Stimulated activated CD4-positive, alpha-beta T cell treated with anti-CD3 and anti-CD28 coated beads, Interleukin-1b, Interleukin-23, amount 100 ng/mL, for 48 hours (primary cell): ENCODE data around the gene SERPINA4.

Experiments
- DNase-seq: peaks from one replicate; pipeline ENCODE4 v3.0.0-alpha.2; 2020

The SERPINA4 gene

DNA sequence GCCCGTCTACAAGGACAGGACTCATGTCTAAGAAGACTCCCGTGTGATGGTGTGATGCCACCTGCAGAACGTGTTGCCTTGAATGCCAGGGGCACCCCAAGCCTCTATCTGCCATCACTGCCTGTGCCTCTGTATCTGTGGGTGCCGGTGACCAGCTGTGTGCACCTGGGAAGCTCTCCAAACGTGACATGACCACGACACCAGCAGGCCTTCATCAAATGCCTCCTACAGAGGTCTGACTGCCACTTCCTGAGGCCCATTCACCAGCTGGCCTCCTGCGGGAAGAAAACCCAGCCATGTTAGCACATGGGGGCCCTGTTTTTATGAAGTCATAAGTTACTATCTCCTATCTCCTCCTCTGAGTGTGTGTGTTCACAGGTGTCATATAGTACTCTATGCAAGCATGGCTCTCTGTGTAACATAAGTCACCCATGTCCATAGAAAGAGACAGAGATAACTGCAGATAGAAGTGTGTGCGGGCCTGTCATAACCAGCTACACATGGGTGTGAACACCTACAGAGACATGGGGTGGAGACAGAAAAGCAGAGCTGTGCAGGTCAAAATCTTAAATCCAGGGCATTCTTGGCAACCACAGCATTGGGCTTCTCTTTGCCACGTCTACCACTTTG is 18.3 kb upstream of the SERPINA4 start:
- no peak for DNase-seq

DNA sequence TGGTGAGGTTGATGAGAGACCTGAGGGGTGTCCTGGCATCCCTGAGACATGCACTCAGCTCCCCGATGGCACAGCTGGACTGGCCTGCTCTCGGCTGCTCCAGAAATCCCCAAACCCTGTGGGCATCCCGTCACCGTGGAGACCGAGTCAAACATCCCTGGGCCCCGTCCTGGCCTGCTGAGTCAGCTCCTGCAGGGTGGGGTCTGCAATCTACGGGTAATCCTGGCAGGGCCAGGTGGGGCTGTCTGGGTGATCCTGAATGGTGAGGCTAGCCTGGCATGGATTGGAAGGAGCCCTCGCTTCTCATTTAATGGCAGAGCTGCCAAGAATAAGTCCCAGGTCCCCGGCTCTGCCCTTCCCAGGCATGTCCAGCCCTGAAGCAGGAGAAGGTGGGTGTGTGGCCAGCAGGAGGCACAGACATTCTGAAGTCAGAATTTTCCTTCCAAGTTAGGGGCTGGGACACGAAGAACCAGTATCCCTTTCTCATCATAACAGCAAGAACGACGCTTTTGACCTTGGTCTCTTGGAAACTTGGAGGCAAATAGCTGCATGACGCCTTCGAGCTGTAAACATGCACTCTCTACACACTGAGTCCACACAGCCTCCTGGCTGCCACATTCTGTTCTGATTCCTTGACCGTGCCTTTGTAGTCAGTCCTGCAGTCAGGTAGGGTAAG is 17.7 kb upstream of the SERPINA4 start:
- DNase-seq, result no peak

DNA sequence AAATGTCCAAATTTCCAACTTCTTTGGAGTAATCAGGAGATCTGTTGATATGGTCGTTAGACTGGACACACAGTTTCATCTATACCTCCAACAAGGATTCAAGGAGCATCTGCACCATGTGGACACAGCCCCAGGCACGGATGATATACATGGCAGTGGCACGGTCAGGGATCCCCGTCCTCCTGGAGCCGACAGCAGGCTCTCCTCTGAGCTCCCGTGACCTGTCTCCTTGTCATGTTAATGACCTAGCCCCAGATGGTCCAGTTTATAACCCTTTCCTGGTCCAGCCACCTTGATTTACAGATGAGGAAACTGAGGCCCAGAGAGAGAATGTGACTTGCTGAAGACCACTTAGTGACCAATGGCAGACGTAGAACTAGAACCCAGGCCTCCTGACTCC is 16.5 kb upstream of the SERPINA4 start:
- DNase-seq, result no peak

DNA sequence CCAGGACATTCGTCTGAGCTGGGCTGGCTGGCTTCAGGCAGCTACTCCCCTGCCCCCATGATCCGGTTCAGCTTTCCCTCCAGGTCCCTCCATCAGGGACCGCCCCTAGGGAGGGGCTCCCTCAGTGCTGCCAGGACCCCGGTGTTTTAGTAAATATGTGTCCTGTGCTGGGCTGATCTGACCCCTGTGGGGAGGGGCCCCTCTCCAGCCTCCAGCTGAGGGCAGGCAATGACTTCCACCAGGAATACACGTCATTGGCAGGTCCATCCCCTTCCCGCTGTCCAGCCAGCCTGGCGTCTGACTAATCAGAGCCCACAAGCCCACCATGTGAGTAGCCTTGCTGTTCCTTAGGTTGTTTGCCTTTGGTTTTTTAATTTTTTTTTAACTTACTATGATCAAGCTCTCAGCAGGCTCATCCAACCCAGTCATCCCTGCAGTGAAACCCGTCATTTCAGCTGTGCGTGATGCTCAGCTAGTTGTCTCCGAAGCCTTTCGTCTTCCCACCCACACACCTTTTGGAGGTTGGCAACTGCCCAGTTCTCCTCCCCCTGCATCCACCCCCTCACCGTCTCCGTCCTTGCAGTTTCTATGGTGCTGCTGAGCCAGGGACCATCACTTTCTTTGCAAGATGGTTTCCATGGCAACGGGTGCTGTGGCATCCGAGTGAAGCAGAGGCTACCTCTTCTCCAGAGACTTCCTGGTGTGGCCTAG is 16.0 kb upstream of the SERPINA4 start:
- DNase-seq, result no peak

DNA sequence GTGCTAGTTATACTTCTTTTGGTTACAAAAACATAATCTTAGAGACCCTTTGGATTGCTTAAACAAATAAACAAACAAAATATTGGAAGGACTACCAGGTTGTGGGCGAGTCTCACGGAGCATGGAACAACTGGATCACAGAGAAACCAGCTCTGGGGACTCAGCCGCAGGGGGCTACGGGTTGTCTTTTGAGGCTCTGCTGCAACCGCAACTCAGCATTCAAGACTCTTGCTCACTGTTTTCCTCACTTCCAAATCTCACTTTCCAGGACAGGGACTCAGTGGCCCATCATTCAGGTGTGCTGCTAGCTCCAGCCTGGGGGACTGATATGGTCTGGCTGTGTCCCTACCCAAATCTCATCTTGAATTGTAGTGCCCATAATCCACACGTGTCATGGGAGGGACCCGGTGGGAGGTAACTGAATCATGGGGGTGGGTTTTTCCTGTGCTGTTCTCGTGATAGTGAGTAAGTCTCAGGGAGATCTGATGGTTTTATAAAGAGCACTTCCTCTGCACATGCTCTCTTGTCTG is 14.0 kb upstream of the SERPINA4 start:
- no peak for DNase-seq

DNA sequence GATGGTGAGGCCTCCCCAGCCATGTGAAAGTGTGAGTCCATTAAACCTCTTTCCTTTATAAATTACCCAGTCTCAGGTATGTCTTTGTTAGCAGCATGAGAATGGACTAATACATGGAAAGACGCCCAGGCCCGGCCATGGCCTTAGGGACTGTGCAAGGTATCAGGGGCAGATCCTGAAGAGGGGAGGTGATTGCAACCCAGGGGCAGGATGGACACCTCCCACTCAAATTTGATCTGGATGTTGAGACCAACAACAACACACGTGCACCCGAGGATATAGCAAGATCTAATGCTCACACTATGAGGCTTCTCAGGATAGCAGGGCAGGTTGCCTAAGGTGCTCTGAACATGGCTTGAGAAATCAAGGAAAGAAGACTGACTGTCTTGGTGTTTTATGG is 13.5 kb upstream of the SERPINA4 start:
- no peak for DNase-seq

DNA sequence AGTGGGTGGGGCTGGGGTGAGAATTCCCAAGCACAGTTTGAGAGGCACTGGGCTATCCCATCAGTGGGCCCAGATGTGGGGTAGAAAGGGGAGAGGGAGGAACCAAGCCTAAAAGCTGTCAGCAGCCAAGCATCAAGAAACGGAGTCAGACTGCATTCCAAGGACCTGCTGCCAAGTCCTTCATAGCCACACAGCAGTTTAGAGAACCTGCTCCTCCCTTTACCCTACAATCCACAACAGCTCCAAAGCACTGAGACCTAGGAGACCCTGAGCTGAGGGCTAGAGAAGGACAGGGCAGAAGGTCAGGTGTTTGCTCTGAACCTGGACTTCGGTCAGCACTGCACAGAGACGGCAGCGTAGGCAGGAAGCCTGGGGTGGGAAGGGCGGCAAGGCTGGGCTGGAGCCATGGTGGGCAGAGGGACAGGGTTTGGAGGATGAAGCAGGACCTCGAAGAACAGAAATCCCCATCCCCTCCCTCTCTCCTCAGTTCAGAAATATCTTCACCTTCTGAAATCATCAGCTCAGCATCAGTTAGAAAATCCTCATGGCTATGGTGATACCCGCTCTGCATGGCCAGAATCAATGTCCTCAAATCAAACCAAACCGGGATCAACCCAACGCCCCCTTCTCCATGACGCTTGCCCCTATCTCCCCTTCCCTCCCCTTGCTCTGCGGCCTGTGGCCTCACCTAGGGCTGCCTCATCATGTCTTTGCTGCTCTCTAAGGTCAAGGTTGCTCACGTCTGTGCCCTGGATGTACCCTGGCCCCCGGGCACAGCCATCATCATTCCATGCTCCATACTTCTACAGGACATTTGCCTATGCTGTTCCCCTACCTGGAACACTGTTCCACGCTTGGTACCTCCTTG is 12.9 kb upstream of the SERPINA4 start:
- DNase-seq, result no peak

DNA sequence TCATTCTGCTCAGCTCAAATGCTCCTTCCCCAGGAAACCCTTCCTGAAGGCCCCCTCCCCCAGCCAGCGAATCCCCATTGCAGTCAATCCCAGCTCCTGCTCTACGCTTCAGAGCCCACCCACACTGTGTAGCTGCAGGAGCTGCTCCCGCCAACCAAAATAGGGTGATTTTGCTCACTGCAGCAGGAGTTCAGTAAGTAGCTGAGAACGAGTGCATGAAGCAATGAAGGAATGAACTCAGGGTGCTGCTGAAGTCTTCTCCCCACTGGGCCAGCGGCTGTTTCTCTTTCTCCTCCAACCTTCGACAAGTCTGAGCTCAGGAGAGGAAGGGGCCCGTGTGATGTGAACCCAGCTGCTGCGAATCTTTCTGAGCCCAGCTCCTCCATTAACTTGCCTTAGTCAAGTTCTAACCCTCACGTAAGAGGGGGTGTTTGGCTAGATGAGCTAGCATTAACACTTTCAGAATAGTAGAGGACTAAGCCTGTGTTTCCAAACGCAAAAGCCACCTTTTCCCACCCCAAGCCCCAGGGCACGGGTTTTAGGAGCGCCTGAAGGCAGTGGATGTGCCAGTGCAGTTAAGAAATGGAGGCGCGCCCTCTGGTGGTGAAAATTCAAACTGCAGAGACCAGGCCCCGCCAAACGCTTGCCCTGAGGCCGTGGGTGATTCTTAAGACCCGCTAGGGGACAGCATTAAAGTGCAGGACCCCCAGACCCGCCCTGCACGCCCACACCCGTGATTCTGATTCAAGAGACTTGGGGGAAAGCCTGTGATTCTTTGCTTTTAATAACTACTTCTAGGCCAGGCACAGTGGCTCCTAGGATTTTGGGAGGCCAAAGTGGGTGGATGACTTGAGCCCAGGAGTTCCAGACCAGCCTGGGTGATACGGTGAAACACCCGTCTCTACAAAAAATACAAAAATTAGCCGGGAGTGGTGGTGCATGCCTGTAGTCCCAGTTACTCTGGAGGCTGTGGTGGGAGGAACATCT is 11.9 kb upstream of the SERPINA4 start:
- DNase-seq, result peak; percentile 50

DNA sequence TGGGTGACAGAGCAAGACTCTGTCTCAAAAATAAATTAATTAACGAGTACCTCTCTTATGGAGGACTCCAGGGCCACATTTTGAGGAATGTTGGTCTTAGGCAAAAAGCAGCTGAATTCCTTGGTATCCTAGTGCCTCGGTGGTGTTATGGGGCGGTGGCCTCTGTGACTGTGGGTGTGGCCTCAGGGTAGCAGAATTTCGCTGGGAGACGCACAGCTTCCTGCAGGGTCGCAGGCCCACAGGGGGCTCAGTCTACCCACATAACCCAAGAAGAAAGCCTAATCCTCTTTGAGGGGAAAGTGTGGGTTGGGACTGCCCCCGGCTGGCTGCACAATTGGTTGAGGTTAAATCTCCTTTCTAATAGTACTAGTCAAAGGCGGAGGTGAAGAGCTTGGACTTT is 11.2 kb upstream of the SERPINA4 start:
- no peak for DNase-seq

DNA sequence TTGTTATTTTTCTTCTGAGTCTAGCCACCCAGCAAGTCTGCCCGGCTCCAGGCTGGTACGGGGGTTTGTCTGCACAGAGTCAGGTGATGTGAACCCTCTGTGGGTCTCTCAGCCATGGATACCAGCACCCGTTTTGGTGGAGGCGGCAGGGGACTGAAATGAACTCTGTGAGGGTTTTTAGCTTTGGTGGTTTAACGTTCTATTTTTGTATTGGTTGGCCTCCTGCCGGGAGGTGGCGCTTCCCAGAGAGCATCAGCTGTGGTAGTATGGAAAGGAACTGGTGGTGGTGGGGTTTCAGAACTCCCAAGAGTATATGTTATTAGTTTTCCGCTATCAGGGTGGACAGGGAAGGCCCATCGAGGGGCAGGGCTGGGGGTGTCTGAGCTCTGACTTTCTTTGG is 5.3 kb upstream of the SERPINA4 start:
- DNase-seq, result no peak

DNA sequence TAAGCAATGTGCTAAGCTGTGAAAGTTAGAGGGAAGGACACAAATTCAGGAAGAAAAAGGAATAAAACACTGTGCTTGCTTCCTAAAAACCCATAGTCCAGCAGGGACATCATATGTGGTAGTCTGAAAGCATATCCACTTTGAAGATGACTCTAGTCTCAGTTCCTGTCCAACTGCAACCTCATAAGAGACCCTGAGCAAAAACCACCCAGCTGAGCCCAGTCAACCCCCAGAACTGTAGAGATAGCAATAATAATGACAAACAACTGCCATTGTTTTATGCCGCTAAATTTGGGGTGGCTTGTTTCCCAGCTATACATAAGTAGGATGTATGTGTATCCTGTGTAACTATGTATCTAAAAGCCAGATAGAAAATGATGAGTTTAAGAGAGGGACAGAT is 3.9 kb upstream of the SERPINA4 start:
- DNase-seq, result no peak

DNA sequence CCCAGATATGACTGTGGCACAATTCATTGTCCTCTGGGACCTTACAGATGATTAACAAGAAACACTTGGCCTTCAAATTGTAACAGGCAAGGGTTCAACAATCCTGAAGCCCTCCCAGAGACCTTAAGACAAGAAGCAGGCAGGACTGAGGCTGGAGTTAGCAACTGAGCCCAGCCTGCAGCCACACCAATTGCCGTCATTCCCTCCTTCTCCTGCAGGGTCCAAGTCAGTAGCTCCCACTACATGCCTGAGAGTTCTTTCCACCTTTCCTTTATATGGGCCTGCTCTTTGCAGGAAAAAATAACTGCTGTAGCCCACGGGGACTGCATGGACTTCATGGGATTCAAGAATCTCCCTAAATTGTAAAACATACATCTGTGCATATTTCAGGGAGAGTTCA is 2.4 kb upstream of the SERPINA4 start:
- no peak for DNase-seq

DNA sequence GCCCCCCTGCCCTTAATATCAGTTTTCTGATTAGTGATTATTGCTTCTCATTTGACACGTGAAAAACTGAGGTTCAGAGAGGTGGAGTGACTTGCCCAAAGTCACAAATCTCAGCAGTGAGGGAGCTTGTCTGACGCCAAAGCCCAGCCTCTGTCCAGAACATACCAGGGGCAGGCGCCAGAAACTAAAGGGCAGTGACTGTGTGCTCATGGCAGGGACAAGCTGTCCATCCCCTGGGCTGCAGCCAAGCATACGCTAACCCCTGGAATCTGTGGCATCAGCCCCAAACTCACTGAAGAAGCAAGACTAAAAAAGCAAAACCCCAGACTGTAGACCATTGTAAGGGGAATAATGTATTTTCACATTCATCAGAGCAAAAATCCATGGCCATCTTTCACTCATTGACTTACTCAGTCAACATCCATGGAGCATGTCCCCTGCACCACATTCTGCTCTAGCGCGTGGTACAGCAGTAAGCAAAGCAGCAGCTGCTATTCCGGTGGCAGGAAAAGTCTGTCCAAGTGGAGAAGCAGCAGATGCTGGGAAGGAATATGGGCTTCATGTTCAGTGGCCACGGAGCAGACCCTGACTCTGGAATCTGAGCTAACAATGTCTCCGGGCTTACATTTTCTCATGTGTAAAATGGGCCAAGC is 1.5 kb upstream of the SERPINA4 start:
- no peak for DNase-seq

DNA sequence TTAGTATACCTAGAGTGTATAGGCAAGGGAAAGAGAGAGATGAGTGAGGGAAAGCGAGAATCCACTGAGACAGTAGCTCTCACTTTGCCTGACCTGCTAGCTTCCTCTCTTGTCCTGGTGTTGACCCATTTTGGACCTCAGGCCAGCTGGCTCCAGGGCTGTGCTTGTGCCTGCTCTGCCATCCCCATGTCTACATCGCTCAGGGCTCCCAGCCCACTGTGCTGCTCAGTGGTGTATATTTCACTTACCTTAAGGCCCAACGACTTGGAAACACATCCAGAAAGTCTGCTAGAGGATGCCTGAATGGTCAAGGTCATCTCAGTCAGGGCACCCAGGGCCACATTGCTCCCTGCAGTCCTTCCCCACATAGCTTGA is 964 bp upstream of the SERPINA4 start:
- DNase-seq, result no peak

DNA sequence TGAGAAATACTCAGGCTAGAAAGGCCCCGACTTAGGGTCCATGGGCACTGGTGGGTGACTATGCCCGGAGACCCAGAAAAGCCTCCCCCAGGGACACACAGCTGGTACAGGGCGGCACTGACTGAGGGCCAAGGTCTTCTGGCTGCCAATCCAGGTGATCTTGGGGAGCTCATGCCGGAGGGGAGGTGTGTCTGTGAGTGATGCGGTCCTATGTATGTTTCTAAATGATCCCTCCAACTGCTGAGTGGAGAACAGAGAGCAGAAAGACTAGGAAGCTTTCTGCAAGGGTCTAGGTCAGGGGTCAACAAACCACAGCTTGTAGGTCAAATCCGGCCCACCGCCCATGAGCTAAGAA is 391 bp downstream of the SERPINA4 start:
- DNase-seq, result no peak

DNA sequence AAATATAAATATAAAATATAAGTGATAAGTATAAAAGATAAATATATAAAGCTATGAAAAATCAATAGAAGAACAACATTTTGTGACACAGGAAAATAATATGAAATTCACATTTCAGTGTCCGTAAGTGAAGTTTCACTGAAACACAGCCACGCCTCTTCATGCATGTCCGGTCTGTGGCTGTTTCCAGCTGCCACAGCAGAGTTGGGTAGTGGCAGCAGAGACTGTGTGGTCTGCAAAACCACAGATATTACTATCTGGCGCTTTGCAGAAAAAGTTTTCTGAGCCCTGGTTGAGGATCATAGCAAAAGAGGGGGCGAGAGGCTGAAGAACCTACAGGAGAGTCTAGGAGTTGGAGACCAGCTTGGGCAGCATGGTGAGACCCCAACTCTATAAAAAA is 780 bp downstream of the SERPINA4 start:
- DNase-seq, result no peak

DNA sequence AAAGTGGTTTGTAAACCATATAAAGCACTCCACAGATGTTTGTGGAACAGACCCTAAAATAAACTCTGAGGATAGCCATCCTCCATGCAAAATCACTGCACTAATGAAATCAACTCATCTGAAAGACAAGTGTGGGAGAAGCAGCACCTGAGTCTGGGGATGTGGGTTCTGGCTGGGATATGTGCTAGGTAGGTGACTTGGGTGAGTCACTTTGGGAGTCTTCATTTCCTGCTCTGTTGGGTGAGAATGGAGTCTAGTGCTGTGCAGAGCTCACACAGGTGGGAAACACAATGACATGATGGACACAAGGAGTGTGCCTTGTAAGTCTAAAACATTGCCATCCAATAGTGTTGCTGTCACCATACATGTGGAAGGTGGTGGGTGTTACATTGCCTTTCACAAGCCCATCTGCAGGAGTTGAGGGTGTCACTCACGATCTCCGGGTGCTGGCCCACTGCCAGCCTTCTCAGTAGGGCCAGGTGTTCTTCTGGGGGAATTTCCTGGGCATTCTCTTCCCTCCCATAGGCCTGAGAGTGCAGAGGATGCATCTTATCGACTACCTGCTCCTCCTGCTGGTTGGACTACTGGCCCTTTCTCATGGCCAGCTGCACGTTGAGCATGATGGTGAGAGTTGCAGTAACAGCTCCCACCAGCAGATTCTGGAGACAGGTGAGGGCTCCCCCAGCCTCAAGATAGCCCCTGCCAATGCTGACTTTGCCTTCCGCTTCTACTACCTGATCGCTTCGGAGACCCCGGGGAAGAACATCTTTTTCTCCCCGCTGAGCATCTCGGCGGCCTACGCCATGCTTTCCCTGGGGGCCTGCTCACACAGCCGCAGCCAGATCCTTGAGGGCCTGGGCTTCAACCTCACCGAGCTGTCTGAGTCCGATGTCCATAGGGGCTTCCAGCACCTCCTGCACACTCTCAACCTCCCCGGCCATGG is 2.0 kb downstream of the SERPINA4 start:
- DNase-seq, result no peak

DNA sequence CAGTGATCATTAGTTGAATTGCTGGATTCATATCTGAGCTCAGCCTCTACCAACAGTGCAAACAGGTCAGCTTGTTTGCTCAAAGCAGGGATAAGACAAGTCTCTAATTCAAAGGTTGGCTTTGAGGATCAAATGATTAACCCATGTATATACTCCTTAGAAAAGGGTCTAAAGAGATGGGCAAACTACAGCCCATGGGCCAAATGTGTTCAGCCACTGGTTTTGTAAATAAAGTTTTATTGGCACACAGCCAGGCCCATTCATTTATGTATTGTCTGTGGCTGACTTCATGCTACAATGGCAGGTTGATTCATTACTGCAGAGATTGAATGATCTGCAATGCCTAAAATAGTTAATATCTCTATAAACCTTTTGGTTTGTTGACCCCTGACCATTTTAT is 3.1 kb downstream of the SERPINA4 start:
- DNase-seq, result no peak

DNA sequence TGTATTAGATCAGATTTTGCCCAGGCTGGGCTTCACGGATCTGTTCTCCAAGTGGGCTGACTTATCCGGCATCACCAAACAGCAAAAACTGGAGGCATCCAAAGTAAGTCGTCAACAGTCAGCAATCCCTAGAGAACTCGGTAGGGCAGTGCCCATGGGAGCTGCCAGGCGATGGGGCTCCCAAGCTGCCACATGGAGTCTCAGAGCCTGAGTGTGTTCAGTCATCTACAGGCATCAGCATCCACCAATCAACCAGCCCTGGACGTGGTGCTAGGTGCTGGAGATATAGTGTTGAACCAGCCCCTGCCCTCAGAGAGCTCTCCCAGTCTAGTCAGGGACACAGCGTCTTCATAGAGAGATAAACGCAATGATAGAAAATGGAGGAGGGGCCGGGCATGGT is 6.9 kb downstream of the SERPINA4 start:
- DNase-seq, result no peak

DNA sequence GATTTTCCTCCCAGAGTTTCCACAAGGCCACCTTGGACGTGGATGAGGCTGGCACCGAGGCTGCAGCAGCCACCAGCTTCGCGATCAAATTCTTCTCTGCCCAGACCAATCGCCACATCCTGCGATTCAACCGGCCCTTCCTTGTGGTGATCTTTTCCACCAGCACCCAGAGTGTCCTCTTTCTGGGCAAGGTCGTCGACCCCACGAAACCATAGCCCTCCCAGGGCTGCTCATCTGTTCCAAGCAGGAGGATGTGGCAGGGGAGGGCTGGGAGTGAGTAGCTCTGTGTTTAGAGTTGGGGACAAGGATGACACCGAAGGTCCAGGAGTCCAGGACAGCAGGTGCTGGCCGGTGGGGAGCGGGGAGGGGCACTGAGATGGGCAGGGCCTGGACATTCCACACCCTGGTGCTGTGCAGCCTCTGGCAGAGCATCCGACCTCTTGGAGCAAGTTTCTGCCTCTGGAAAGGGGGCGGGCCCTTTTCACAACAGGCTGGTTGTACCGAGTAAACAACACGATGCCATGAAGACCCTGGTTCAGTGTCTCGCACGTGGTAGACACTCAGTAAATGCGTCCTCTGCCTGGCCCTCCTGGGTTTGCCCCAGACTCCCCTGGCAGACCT is 8.2 kb downstream of the SERPINA4 start:
- no peak for DNase-seq
